ENCODE measurements around the gene ATE1. TPM values are rescaled to one million over a fixed set of nuclear protein-coding genes. Genes with fewer than 3 reads are reported as not detected.

The ATE1 gene
- total and polyA plus RNA-seq, 10 of the 15 experiments (the other 5 are each of a cell fraction or from before 2014, with no cell fraction given) = 4.3 to 22.7 (median 15.9) TPM

DNA sequence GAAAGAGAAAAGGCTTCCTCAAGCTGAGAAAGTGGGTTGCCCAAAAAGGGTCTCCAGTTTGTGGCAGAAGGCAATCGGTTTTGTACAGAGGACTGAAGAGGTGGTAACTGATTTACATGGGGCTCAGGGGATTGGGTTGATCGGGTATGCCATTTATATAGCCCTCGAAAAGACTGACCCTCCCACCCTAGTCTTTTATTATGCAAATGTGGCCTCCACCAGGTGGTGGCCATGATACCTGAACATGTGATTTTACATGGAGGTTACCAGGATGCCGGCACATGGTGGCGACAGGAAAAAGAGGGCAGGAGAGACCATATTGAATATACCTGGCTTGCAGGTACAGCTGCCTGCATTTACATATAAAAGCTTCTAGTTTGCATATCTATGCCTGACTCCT, 36.7 kb downstream of the ATE1 start:
- intact Hi-C loops (cut with micrococcal nuclease; ENCODE audit: unreplicated experiment) (no loop called here), in situ Hi-C loops (cut with MboI) (no loop called here)
- Histone ChIP-seq H3K36me3 (ENCODE audit: control insufficient read depth in 2 of 2, insufficient read depth in 2 of 2, low read length in 1 of 2) (no peaks in the 10 kb centered on the region; a peak in 2 of 4 replicates), H3K79me2 (ENCODE audit: control insufficient read depth, insufficient read depth, low read length) (no peaks in the 10 kb centered on the region), H3K27ac (ENCODE audit: control insufficient read depth, insufficient read depth) (no peak overlapping the region), H4K20me1 (ENCODE audit: control insufficient read depth, insufficient read depth) (no peaks in the 10 kb centered on the region), H3K4me1 (ENCODE audit: control insufficient read depth, insufficient read depth, low read length) (no peaks in the 10 kb centered on the region), H3K9me3 (replicated peaks; ENCODE audit: control insufficient read depth, insufficient read depth, low read length) (no peaks in the 10 kb centered on the region), H3K9ac (ENCODE audit: control insufficient read depth, insufficient read depth, low read length) (no peak overlapping the region), H3K4me2 (ENCODE audit: control insufficient read depth, insufficient read depth) (no peak overlapping the region), H3K4me3 (no peak overlapping the region), H2AFZ (ENCODE audit: control insufficient read depth, low read depth, low read length) (no peak overlapping the region), H3K27me3 (replicated peaks in 1 of 2; ENCODE audit: control insufficient read depth in 2 of 2, insufficient read depth in 2 of 2, low read length in 1 of 2) (no peaks in the 10 kb centered on the region)
- ChIA-PET POLR2A (no interaction called here), SMC1A (ENCODE audit: uncharacterized antibody, unreplicated experiment) (interaction anchor here (2.0 kb wide), 1 partner anchor 9 kb away, joined by 7 read pairs; no protein-coding TSS in a partner anchor), RAD21 (ENCODE audit: unreplicated experiment) (no interaction called here), CTCF (interaction anchor here (1.1 to 1.6 kb wide), 2 partner anchors 10 to 67 kb away, joined by 4 to 5 read pairs; no protein-coding TSS in a partner anchor)
- TF ChIP-seq NFYA (IDR thresholded peaks at IDR 0.05; ENCODE audit: borderline replicate concordance, low read depth, low read length) = no peak
- no peak for TF ChIP-seq GATAD2B (conservative IDR thresholded peaks at IDR 0.05; ENCODE audit: low read depth)
- TF ChIP-seq ZNF622 (IDR thresholded peaks at IDR 0.05) = no peak
- TF ChIP-seq CHD4 (IDR thresholded peaks at IDR 0.05) = no peak
- TF ChIP-seq, protein P1, sequence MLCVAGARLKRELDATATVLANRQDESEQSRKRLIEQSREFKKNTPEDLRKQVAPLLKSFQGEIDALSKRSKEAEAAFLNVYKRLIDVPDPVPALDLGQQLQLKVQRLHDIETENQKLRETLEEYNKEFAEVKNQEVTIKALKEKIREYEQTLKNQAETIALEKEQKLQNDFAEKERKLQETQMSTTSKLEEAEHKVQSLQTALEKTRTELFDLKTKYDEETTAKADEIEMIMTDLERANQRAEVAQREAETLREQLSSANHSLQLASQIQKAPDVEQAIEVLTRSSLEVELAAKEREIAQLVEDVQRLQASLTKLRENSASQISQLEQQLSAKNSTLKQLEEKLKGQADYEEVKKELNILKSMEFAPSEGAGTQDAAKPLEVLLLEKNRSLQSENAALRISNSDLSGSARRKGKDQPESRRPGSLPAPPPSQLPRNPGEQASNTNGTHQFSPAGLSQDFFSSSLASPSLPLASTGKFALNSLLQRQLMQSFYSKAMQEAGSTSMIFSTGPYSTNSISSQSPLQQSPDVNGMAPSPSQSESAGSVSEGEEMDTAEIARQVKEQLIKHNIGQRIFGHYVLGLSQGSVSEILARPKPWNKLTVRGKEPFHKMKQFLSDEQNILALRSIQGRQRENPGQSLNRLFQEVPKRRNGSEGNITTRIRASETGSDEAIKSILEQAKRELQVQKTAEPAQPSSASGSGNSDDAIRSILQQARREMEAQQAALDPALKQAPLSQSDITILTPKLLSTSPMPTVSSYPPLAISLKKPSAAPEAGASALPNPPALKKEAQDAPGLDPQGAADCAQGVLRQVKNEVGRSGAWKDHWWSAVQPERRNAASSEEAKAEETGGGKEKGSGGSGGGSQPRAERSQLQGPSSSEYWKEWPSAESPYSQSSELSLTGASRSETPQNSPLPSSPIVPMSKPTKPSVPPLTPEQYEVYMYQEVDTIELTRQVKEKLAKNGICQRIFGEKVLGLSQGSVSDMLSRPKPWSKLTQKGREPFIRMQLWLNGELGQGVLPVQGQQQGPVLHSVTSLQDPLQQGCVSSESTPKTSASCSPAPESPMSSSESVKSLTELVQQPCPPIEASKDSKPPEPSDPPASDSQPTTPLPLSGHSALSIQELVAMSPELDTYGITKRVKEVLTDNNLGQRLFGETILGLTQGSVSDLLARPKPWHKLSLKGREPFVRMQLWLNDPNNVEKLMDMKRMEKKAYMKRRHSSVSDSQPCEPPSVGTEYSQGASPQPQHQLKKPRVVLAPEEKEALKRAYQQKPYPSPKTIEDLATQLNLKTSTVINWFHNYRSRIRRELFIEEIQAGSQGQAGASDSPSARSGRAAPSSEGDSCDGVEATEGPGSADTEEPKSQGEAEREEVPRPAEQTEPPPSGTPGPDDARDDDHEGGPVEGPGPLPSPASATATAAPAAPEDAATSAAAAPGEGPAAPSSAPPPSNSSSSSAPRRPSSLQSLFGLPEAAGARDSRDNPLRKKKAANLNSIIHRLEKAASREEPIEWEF (IDR thresholded peaks at IDR 0.05; ENCODE audit: insufficient replicate concordance, low read depth, low read length) = no peak
- no peak for TF ChIP-seq NFIC (IDR thresholded peaks at IDR 0.05; ENCODE audit: low read depth, low read length)
- TF ChIP-seq, protein P2, sequence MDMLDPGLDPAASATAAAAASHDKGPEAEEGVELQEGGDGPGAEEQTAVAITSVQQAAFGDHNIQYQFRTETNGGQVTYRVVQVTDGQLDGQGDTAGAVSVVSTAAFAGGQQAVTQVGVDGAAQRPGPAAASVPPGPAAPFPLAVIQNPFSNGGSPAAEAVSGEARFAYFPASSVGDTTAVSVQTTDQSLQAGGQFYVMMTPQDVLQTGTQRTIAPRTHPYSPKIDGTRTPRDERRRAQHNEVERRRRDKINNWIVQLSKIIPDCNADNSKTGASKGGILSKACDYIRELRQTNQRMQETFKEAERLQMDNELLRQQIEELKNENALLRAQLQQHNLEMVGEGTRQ (IDR thresholded peaks at IDR 0.05; ENCODE audit: borderline replicate concordance, low read depth, low read length) = no peak
- no peak for TF ChIP-seq ZNF274 (IDR thresholded peaks at IDR 0.05; ENCODE audit: insufficient read depth, insufficient read length)
- no peak for TF ChIP-seq CHD2 (IDR thresholded peaks at IDR 0.05; ENCODE audit: borderline replicate concordance, low read depth, low read length)
- TF ChIP-seq, protein P3, sequence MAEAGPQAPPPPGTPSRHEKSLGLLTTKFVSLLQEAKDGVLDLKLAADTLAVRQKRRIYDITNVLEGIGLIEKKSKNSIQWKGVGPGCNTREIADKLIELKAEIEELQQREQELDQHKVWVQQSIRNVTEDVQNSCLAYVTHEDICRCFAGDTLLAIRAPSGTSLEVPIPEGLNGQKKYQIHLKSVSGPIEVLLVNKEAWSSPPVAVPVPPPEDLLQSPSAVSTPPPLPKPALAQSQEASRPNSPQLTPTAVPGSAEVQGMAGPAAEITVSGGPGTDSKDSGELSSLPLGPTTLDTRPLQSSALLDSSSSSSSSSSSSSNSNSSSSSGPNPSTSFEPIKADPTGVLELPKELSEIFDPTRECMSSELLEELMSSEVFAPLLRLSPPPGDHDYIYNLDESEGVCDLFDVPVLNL (IDR thresholded peaks at IDR 0.05; ENCODE audit: low read depth, low read length) = no peak
- TF ChIP-seq RFX5 (IDR thresholded peaks at IDR 0.05; ENCODE audit: low read depth, low read length) = no peak
- TF ChIP-seq, protein P4, sequence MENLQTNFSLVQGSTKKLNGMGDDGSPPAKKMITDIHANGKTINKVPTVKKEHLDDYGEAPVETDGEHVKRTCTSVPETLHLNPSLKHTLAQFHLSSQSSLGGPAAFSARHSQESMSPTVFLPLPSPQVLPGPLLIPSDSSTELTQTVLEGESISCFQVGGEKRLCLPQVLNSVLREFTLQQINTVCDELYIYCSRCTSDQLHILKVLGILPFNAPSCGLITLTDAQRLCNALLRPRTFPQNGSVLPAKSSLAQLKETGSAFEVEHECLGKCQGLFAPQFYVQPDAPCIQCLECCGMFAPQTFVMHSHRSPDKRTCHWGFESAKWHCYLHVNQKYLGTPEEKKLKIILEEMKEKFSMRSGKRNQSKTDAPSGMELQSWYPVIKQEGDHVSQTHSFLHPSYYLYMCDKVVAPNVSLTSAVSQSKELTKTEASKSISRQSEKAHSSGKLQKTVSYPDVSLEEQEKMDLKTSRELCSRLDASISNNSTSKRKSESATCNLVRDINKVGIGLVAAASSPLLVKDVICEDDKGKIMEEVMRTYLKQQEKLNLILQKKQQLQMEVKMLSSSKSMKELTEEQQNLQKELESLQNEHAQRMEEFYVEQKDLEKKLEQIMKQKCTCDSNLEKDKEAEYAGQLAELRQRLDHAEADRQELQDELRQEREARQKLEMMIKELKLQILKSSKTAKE (IDR thresholded peaks at IDR 0.05; ENCODE audit: low read depth, poor library complexity, severe bottlenecking) = no peak
- WGBS (ENCODE audit: insufficient coverage, insufficient replicate concordance, low lambda C conversion rate, missing lambda C conversion rate) = 79% methylated on average over 5 of the region's 5 CpGs
- ATAC-seq (no peak), DNase-seq (ENCODE audit: low read depth, low spot score) (no peak), FAIRE-seq (no peak)
- no TSS peak for BruUV-seq (replicated peaks)

All from GM12878 (cell line).